Measurements from ENCODE around the gene TOR1AIP2.
"Not testable (repeated sequence)": the region's sequence is repeated elsewhere in the genome, so short reads cannot be mapped to it uniquely, and the experiment has no call there.

Gene TOR1AIP2

GRCh38 chr1:179805291-179806195 lies 72.1 kb downstream of the TOR1AIP2 start:
- no peak for DNase-seq

- not testable (repeated sequence) for DNase-seq
Observed at GRCh38 chr1:179804417-179804816, 73.2 kb downstream of the TOR1AIP2 start.

GRCh38 chr1:179803918-179804317 lies 73.7 kb downstream of the TOR1AIP2 start:
- DNase-seq: no peak

- DNase-seq: no peak
Observed at GRCh38 chr1:179803104-179803503, 74.5 kb downstream of the TOR1AIP2 start.

- DNase-seq: no peak
Observed at GRCh38 chr1:179800481-179800880, 77.1 kb downstream of the TOR1AIP2 start.

- DNase-seq: no peak
Observed at GRCh38 chr1:179798864-179799516, 78.6 kb downstream of the TOR1AIP2 start.

- no peak for DNase-seq
Observed at GRCh38 chr1:179798213-179798863, 79.3 kb downstream of the TOR1AIP2 start.

- DNase-seq: no peak
Observed at GRCh38 chr1:179794669-179795068, 82.9 kb downstream of the TOR1AIP2 start.

- no peak for DNase-seq
Observed at GRCh38 chr1:179794146-179794545, 83.5 kb downstream of the TOR1AIP2 start.

GRCh38 chr1:179793281-179793680 lies 84.3 kb downstream of the TOR1AIP2 start:
- no peak for DNase-seq
